Astrocyte (in vitro differentiated cells and primary cell): Measurements from ENCODE around the gene GNB1.

Experiments
- EZH2 ChIP-seq: IDR thresholded peaks from 2 replicates; pipeline ENCODE4 v1.6.1; 2012; ENCODE audit warnings: mild to moderate bottlenecking, low read length, inconsistent platforms; ENCODE audit not compliant: insufficient read depth
- TF ChIP-seq, protein P1 (sequence below): IDR thresholded peaks from 2 replicates; pipeline ENCODE4 v1.5.1; 2011; ENCODE audit warnings: low read depth, mild to moderate bottlenecking, inconsistent platforms, low read length, moderate library complexity; ENCODE audit not compliant: insufficient read depth

DNA sequence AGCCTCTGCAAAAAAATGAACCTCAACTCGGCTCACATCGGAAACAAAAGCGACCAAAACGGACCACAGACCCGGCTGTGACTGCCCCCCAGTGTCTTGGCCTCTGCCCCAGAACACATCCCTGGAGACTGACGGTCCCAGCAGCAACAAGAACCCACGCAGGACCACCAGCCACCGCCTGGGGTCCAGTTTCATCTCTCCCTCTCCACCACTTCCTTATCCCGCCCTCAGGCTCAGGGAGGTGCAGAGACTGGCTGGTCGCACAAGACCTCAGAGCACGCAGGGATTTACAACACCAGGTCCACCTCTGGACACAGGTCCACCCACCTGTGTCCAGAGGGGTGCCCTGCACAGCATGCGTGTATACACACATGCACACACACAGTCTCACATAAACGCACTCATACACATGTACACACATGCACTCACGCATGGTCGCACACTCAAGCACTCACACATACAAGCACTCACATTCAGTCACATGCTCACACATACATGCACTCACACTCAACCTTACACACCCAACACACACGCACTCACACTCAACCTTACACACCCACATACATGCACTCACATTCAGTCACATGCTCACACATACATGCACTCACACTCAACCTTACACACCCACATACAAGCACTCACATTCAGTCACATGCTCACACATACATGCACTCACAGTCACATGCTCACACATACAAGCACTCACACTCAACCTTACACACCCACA is 46.8 kb upstream of the GNB1 start:
- TF ChIP-seq, protein P1, sequence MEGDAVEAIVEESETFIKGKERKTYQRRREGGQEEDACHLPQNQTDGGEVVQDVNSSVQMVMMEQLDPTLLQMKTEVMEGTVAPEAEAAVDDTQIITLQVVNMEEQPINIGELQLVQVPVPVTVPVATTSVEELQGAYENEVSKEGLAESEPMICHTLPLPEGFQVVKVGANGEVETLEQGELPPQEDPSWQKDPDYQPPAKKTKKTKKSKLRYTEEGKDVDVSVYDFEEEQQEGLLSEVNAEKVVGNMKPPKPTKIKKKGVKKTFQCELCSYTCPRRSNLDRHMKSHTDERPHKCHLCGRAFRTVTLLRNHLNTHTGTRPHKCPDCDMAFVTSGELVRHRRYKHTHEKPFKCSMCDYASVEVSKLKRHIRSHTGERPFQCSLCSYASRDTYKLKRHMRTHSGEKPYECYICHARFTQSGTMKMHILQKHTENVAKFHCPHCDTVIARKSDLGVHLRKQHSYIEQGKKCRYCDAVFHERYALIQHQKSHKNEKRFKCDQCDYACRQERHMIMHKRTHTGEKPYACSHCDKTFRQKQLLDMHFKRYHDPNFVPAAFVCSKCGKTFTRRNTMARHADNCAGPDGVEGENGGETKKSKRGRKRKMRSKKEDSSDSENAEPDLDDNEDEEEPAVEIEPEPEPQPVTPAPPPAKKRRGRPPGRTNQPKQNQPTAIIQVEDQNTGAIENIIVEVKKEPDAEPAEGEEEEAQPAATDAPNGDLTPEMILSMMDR = no peak
- TF ChIP-seq EZH2 = no peak
